ENCODE measurements around the gene USH2A. TPM values are rescaled to one million over a fixed set of nuclear protein-coding genes. Genes with fewer than 3 reads are reported as not detected.

Gene USH2A
- total RNA-seq, 1 donor from 2014 or later = under 0.01 TPM

DNA sequence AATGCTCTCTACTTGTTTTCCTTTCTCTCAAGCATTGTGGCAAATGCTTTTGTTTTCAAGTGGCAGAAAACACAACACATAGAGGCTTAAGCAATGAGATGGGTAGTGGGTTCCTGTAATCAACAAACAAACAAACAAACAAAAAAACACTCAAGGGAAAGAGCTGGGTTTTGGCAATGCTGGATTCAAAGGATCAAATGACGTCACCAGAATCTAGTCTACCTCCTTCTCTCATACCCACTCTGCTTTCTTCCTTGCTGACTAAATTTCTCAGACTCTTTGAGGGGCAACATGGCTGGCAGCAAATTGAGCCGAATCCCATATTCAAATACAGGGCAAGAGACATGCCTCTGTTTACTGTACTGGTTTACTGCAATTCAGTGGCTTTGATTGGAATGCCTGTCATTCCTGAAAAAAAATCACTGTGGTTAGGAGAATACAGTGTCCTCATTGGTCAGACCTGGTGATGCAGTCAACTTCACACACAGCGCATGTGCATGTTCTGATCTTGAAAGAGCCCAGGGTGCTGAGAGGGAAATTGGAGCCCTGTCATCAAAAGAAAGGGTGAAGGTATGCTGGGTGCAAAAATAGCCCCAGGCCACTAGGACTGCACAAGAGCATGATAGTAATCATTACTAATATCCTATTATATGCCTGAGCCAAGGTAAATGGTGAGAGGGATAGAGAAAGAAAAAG lies 500.0 kb downstream of the USH2A start:
- DNase-seq = no peak

DNA sequence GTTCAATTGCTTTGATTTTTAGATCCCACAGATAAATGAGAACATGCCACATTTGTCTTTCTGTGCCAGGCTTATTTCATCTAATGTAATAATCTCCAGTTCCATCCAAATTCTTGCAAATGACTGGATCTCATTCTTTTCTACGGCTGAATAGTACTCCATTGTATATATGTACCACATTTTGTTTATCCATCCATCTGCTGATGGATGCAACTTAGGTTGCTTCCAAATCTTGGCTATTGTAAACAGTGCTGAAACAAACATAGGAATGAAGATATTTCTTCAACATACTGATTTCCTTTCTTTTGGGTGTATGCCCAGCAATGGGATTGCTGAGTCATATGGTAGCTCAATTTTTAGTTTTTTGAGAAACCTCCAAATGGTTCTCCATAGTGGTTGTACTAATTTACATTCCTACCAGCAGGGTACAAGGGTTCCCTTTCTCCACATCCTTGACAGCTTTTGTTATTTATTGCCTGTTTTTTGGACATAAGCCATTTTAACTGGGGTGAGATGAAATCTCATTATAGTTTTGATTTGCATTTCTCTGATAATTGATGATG lies 511.8 kb downstream of the USH2A start:
- DNase-seq = no peak

DNA sequence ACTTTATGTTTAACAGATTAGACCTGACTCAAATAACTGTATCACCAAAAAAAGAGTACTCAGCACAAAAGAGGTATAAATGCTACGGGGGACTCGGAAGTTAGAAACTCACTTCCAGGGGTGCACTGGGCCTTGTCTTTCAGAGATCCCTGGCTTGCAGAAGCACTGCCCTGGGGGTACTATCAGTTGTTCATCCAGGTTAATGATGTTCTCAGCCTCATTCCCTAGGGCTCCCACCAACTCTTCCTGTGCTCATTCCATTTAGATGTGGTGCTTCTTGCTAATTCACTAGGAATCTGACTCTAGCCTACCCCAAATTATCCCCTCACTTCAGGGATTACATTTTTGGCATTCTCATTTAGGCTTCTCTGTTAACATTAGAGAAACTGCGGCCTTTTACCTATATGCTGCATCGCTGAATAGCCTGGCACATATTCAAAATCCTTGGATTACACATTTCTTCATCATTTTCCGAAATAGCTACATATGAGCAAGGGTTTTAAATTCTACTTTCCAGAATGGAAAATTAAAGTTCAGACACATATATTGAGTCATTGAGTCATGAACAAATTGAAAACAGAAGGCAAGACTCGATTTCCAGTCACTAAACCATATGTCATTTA lies 517.6 kb downstream of the USH2A start:
- no peak for DNase-seq

DNA sequence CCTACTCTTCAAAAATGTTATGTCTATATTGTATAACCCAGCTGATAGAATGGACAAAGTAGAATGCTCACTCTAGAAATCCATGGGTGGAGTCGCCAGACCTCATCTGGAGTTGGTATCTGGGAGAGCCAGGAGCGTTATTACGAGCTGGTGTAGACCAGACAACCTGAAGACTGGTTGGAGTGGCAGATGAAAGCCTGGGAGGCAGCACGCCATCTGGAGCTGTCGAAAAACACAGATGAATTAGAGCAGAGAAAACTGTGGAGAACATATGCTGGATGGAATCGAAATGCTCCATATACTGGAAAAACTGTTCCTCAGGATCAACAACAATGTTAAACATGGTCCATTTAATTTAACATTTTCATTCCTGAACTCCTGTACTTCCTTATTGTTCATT lies 522.6 kb downstream of the USH2A start:
- no peak for DNase-seq

DNA sequence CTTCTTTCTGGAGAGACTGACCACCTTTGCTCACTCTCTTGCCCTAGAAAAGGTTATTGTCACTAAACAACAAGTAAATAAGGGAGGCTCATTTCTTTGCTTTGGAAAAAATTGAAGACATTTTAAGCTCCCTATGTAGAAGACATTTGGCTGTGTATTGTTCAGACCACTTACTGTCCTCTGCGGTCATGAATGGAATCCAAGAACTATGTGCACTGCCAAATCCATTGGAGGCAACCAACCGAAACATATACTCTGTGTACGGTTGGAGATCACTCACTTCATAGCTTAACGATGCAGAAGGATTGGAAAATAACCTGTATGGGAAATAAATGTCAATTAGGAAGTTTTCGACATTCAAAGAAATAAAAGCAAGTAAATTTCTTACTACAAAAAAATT lies 523.3 kb downstream of the USH2A start:
- DNase-seq = no peak

DNA sequence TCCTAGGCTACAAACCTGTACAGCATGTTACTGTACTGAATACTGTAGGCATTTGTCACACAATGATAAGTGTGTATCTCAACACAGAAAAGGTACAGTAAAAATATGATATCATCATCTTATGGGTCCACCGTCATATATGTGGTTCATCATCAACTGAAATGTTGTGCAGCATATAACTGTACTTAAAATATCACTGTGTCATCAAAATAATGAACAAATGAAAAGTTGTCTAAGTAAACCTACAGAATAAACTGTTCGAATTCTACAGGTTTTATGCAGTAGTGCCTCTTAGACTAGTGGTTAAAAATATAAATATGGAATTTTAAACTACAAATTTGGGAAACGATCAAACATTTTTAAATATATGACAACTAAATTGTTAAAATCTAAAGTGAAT lies 527.4 kb downstream of the USH2A start:
- DNase-seq = no peak

DNA sequence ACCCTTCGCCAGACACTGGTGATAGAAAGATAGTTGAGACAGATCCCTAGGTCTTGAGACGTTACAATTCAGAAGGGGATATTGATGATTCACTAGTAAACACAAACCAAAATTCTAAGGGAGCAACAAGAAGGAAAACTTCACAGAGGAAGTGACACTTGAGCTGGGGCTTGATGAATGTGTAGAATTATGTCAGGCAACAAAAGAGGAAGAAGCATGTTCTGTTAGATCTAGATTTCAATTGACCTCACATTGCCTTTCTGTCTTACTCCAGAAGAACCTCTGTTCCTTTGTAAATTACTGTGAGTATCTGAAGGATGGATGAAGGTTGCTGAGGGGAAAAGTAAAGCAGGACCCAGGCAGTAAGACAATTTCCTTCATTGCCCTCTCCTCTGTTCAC lies 528.0 kb downstream of the USH2A start:
- no peak for DNase-seq

DNA sequence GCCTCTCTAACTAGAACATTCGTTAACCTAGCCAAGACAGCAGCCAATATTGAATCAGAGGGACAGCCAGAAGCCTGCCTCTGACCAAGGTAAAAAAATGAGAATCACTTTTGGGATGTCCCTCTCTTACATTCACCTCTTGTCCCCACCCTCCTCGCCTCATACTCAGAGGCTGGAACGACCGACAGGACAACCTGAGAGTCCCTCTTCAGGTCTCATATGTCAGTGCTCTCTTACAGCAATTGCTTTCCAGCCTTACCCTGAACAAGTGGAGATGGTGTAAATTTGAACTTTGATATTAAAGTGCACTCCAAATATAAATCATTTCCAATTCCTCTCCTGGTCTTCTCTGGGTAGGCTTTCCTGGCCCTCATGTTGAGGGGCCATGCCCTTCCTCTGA lies 528.6 kb downstream of the USH2A start:
- DNase-seq = no peak

DNA sequence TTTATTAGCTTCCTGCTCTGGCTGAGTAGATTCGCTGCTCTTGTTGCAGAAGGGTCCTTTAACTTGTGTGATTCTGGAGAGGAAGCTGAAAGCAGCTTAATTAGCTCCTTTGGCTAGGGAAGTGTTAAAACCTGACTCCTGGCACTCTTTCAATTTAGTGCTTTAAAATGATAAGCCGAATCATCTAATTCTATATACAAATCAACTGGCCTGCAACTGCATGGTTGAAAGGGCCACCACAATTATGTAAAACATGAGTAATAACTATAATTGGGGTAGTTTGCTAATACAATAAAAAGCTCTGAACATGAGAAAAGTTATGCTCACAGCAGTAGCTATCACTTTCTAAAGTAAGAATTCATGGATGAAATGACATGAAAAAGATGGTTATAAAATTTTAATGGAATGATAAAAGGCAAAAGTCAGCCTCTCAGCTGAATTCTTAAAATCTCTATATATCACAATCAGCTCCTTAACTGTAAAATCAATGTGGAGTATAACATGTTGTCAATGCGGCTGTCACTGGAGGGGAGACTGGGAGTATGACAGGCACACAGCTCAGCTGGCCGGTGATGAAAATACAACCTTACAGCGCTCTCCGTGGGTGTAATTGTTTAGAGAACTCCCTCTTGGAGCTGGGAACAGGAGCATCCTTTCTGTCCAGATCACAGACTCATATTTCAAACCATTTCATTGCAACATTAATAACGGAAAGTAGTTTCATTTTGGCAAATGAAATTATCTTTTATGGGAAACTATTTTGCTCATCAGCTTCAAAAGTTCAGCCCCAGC lies 531.8 kb downstream of the USH2A start:
- no peak for DNase-seq

DNA sequence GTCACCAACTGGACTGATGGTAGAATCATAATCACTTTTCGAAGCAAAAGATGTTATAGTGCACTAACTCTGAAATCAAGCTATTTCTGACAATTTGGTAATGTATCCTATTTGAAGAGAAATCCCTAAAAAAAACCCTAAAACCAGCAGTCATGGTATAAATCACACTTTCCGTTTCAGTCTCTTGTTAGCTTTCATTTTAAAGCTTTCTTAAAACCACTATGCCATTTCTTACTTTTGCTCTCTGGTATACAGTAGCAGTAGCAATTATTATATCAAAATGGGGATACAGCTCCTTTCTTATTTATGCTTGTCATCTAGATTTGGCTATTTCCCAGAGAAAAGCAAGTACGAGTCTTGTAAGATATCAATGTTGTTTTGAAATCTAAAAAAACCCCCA lies 532.8 kb downstream of the USH2A start:
- no peak for DNase-seq

DNA sequence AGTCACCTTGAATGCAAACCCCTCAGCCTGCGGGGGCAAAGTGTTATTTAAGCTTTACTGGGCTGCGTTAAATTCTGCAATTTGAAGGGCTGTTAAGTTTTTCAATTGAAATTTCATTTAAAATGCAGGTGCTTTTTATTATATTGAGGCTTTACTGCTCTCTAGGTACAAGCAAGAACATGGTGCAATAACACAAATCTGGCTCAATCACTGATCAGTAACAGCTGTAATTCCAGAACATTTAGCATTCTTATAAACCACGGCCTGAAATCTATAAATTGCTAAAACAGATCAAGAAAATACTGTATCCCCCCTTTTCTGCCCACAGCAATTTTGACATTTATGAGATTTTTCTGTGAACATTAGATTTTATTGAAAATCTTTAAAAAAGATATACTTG lies 533.4 kb downstream of the USH2A start:
- DNase-seq = no peak

DNA sequence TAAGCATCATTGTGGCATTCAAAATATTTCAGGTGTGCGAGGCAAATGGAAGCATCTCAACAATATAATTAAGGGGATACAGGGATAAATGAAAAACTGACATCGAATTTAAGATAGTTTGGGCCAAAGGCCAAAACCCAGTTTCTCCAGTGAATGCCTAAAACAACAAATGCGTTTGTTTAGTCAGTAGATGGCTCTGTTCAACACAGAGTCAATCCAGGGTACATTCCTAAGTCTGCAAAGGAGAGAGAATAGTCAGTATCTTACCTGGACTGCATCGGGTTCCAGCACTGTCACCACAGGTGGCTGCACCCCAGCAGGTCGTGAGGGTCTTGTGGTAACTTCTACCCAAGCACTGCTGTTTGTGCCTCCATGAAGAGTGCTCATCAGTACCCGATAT lies 535.1 kb downstream of the USH2A start:
- DNase-seq = no peak

DNA sequence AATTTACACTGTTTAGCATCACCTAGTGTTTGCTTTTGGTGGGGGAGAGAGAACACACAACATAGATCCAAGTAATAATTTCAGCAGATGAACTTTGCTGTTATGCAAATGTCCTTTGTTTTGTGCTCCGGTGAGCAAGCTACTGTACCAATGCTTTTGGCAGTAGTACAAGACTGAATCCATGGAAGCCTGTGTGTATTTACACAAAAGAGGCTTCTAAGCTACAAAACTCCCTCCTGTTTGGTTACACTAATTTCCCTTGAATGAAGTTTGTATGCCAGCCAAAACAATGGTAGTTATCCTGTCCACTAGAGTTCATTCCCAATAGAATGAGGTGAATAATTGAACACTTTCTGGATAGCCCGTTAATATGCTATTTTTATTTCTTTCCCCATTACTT lies 535.6 kb downstream of the USH2A start:
- no peak for DNase-seq

DNA sequence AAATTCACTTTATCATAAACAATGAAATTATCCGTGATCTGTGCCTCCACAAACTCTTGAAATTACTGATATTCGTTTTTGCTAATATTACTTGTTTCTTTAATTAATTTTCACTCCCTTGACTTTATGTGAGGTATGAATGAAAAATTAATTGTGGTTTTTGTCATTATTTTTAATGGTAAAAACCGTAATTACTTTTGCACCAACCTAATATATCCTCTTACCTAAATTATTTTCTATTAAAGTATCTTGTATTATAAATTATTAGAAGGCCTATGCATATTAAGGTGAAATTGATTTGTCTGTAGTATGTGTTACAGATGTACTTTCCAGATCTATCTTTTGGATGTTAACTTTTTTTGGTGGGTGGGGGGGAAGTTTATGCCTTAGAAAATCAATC lies 540.2 kb downstream of the USH2A start:
- no peak for DNase-seq

DNA sequence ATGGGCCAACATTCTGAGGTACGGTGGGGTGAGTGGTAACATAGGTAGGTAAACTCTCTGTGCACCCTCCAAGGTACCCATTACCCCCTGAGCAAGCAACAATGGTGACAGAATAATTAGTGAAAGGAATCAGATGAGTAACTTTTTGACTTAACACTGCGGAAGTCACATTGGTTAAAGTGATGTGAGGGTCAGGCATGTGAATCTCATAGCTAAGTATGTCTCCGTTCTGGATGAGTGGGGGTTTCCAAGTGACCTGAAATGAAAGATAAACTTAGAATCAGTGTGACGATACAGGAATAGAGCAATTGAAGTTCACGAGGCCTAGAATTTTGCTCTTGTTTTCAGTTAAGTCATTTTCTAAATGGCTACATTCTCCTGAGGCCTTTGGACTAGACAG lies 544.4 kb downstream of the USH2A start:
- DNase-seq = no peak

DNA sequence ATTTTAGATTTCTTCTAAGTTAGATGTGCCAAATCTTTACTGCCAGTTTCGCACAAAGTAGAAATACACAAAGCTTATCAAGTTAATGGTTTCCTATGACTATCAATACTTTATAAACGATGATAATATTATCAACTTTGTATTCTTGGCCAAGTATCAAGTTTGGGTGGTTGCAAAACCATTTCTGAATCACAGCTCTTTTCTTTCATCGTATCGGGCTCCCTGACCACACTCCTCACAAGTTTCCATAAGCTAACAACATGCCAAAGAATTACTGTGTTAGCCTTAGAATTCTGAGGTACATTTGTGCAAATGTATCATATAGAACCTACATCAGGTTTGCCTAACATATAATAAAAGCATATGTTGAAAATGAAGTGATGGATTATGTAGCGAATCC lies 545.1 kb downstream of the USH2A start:
- no peak for DNase-seq

DNA sequence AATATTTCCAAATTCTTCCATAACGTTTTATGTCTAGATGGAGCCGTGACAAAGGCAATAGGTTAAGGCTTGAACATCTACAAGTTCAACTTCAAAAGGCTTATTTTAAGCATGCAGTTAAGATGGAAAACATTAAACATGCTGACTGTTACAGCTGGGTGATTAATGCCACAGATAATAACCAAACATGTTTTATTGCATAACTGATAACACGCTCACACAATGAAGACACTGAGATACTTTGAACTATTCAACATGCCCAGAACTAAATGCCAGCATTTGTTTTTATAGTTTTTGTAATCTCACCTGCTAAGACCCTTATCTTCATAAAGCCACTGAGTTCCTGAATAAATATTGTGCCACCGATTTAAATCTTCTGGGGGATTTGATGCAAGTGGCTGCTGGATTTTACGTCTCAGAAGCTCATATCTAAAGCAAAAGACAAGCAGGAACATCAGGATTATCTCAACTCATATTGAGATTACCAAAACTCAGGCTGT lies 545.7 kb downstream of the USH2A start:
- DNase-seq = no peak

DNA sequence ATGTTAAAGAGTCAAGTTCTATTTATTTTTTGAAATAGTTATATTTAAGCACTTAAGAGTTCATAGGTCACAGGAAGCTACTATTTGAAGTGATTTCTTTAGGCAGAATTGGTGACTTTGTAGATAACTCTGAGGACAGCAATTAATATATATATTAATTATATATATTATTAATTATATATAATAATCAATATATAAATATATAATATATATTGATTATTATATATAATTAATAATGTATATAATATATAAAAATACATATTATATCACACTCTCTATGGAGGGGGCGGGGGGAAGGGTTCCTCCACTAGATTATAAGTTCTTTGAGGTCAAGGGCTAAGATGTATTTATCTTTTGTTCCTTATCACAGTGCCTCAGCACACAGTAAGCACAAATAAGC lies 547.5 kb downstream of the USH2A start:
- DNase-seq = no peak

DNA sequence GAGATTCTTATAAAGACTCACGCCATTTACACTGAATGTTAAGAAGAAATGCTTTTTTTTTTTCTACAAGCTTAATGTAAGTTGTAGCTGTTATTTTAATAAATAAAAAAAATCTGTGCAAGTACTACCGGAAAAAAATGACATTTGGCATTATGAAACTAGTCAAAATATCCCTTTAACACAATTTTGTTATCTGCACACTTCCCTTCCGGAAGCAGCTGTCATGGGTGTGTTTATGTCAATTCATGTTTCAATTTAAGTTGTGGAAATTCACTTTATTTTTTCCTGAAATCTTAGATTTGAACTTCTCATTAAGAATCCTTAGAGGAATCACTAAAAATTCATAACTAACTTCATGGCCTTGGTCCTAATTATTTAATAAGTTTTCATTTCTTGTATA lies 548.0 kb downstream of the USH2A start:
- DNase-seq = no peak

DNA sequence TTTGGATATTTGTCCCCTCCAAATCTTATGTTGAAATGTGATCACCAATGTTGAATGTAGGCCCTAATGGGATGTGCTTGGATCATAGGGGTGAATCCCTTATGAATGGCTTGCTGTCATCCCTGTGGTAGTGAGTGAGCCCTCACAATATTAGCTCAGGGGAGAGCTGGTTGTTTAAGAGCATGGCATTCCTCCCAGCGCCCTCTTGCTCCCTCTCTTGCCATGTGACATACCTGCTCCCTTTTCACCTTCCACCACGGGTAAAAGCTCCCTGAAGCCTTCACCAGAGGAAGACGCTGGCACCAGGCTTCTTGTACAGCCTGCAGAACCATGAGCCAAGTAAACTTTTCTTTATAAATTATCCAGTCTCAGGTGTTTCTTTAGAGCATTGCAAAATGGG lies 550.6 kb downstream of the USH2A start:
- DNase-seq = no peak

DNA sequence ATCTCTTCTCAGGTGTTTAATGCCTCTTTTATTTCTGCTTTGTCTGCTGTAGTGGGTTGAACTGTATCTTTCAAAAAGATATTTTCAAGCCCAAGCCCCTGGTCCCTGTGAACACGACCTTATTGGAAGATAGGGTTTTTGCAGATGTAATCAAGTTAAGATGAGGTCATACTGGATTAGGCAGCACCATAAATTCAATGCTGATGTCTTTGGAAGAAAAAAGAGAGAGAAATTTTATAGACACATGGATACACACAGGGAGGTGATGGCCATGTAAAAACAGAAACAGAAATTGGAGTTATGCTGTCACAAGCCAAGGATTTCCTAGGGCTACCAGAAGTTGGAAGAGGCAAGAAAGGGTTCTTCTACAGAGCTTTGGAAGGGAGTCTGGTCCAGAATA lies 554.7 kb downstream of the USH2A start:
- DNase-seq = no peak

DNA sequence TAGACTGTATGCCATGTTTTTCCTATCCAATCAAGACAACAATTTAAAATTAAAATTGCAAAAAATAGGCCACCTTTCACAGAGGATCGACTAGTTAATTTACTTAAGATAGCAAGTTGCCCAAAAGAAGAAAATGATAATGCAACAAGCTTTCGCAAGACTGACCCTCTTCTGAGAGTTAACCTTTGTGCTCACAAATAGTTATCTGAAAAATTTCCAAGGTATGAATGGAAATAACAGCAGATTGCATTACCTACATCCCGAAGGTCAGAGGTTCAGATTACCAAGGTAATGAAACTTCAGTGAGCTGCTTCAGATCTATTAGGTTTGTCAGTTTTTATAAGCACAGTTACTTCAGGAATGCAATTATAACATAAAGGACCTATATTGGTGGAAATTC lies 558.2 kb downstream of the USH2A start:
- no peak for DNase-seq

DNA sequence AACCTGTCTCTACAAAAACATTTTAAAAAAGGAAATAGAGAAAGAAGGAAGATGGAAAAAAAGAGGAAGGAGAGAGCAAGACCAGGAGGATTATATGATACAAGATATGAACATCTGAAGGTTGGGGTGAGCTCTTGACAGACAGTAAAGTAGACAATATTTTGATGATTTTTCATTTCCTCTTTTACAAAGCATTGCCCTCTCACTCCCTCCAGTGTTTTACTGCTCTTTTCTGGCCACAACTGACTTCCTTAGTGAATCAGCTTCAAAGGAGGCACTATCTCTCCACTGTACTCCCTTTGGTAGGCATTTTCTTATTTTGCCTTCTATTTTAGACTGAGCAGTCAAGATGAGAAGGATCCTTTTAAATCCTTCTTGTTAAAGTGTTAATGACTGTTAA lies 559.5 kb downstream of the USH2A start:
- no peak for DNase-seq
